ENCODE results near the gene ASRGL1. TPM values are rescaled to one million over a fixed set of nuclear protein-coding genes. Genes with fewer than 3 reads are reported as not detected.

The ASRGL1 gene
- total RNA-seq, 1 donor from 2014 or later: 3.2 TPM

- Mint-ChIP-seq H3K27me3 (ENCODE audit: low read depth, unreplicated experiment) (peaks cover 5% of the 10 kb centered on the region), H3K4me3 (ENCODE audit: unreplicated experiment) (no peak overlapping the region), H3K27ac (ENCODE audit: unreplicated experiment) (no peak overlapping the region), H3K36me3 (ENCODE audit: low read depth, unreplicated experiment) (no peaks in the 10 kb centered on the region), H3K4me1 (ENCODE audit: low read depth, unreplicated experiment) (peaks cover 10% of the 10 kb centered on the region), H3K9me3 (ENCODE audit: unreplicated experiment) (no peaks in the 10 kb centered on the region)
- Histone ChIP-seq H3K79me2 (ENCODE audit: insufficient read depth, low read length) (no peaks in the 10 kb centered on the region), H3K9me3 (ENCODE audit: insufficient read depth, low read depth, low read length) (no peaks in the 10 kb centered on the region), H3K4me1 (ENCODE audit: insufficient read depth, low read length) (peaks cover 31% of the 10 kb centered on the region), H3K27ac (ENCODE audit: low read depth, low read length) (no peak overlapping the region), H2AFZ (ENCODE audit: low read depth, low read length) (no peak overlapping the region), H3K4me2 (ENCODE audit: low read length) (no peak overlapping the region), H3K4me3 (ENCODE audit: insufficient read depth, low read depth, low read length) (no peak overlapping the region), H4K20me1 (ENCODE audit: insufficient read depth, low read length) (no peaks in the 10 kb centered on the region), H3K36me3 (ENCODE audit: insufficient read depth, low read length) (no peaks in the 10 kb centered on the region), H3K9ac (ENCODE audit: low read length) (no peak overlapping the region), H3K27me3 (ENCODE audit: insufficient read depth, low read length) (no peaks in the 10 kb centered on the region)
- FAIRE-seq (no peak), DNase-seq (ENCODE audit: low read depth) (no peak)
- no peak for TF ChIP-seq EZH2 (IDR thresholded peaks at IDR 0.05; ENCODE audit: insufficient read depth, low read length)
- TF ChIP-seq CTCF (IDR thresholded peaks at IDR 0.05; ENCODE audit: insufficient read depth, low read depth, low read length): no peak
These were observed 98.8 kb downstream of the ASRGL1 start for GRCh38 chr11:62435846-62436660.

- Histone ChIP-seq H2AFZ (ENCODE audit: low read depth, low read length) (no peak overlapping the region), H3K79me2 (ENCODE audit: insufficient read depth, low read length) (no peaks in the 10 kb centered on the region), H4K20me1 (ENCODE audit: insufficient read depth, low read length) (no peaks in the 10 kb centered on the region), H3K27ac (ENCODE audit: low read depth, low read length) (no peak overlapping the region), H3K27me3 (ENCODE audit: insufficient read depth, low read length) (no peaks in the 10 kb centered on the region), H3K36me3 (ENCODE audit: insufficient read depth, low read length) (no peaks in the 10 kb centered on the region), H3K4me3 (ENCODE audit: insufficient read depth, low read depth, low read length) (no peak overlapping the region), H3K4me2 (ENCODE audit: low read length) (no peak overlapping the region), H3K9ac (ENCODE audit: low read length) (no peak overlapping the region), H3K9me3 (ENCODE audit: insufficient read depth, low read depth, low read length) (no peaks in the 10 kb centered on the region), H3K4me1 (ENCODE audit: insufficient read depth, low read length) (peaks cover 18% of the 10 kb centered on the region)
- no peak overlapping the region for H3K4me3 Mint-ChIP-seq (ENCODE audit: unreplicated experiment)
- TF ChIP-seq CTCF (IDR thresholded peaks at IDR 0.05; ENCODE audit: insufficient read depth, low read depth, low read length): no peak
- TF ChIP-seq EZH2 (IDR thresholded peaks at IDR 0.05; ENCODE audit: insufficient read depth, low read length): no peak
- peaks cover 4% of the 10 kb centered on the region for H3K27me3 Mint-ChIP-seq (ENCODE audit: low read depth, unreplicated experiment)
- DNase-seq (ENCODE audit: low read depth) (no peak), FAIRE-seq (no peak)
- no peaks in the 10 kb centered on the region for H3K36me3 Mint-ChIP-seq (ENCODE audit: low read depth, unreplicated experiment)
- H3K9me3 Mint-ChIP-seq (ENCODE audit: unreplicated experiment): no peaks in the 10 kb centered on the region
- H3K27ac Mint-ChIP-seq (ENCODE audit: unreplicated experiment): no peak overlapping the region
- peaks cover 4% of the 10 kb centered on the region for H3K4me1 Mint-ChIP-seq (ENCODE audit: low read depth, unreplicated experiment)
These were observed 100.4 kb downstream of the ASRGL1 start for GRCh38 chr11:62437616-62438015.

- no peak for TF ChIP-seq CTCF (IDR thresholded peaks at IDR 0.05; ENCODE audit: insufficient read depth, low read depth, low read length)
- FAIRE-seq: no peak
These were observed 101.4 kb downstream of the ASRGL1 start for GRCh38 chr11:62438641-62439040.

More at GRCh38 chr11:62438641-62439040, 101.4 kb downstream of the ASRGL1 start:
- H3K9me3 ChIP-seq (ENCODE audit: insufficient read depth, low read depth, low read length): no peaks in the 10 kb centered on the region
- no peak overlapping the region for H3K4me2 ChIP-seq (ENCODE audit: low read length)
- no peaks in the 10 kb centered on the region for H3K36me3 Mint-ChIP-seq (ENCODE audit: low read depth, unreplicated experiment)
- H3K4me3 ChIP-seq (ENCODE audit: insufficient read depth, low read depth, low read length): no peak overlapping the region
- H3K27me3 ChIP-seq (ENCODE audit: insufficient read depth, low read length): no peaks in the 10 kb centered on the region
- H2AFZ ChIP-seq (ENCODE audit: low read depth, low read length): no peak overlapping the region
- H3K9ac ChIP-seq (ENCODE audit: low read length): no peak overlapping the region
- no peaks in the 10 kb centered on the region for H4K20me1 ChIP-seq (ENCODE audit: insufficient read depth, low read length)
- H3K9me3 Mint-ChIP-seq (ENCODE audit: unreplicated experiment): no peaks in the 10 kb centered on the region
- no peak for DNase-seq (ENCODE audit: low read depth)
- H3K4me1 Mint-ChIP-seq (ENCODE audit: low read depth, unreplicated experiment): peaks cover 4% of the 10 kb centered on the region
- no peak overlapping the region for H3K4me3 Mint-ChIP-seq (ENCODE audit: unreplicated experiment)
- H3K27ac Mint-ChIP-seq (ENCODE audit: unreplicated experiment): no peak overlapping the region
- no peaks in the 10 kb centered on the region for H3K36me3 ChIP-seq (ENCODE audit: insufficient read depth, low read length)
- H3K4me1 ChIP-seq (ENCODE audit: insufficient read depth, low read length): peaks cover 14% of the 10 kb centered on the region
- peaks cover 4% of the 10 kb centered on the region for H3K27me3 Mint-ChIP-seq (ENCODE audit: low read depth, unreplicated experiment)
- no peaks in the 10 kb centered on the region for H3K79me2 ChIP-seq (ENCODE audit: insufficient read depth, low read length)
- H3K27ac ChIP-seq (ENCODE audit: low read depth, low read length): no peak overlapping the region

Measured in astrocyte (in vitro differentiated cells and primary cell).